Type B pancreatic cell (in vitro differentiated cells): ENCODE measurements around the gene RHBDL2. TPM values are rescaled to one million over a fixed set of nuclear protein-coding genes. Genes with fewer than 3 reads are reported as not detected.

ENCODE experiments used
- DNase-seq: peaks from one replicate; pipeline ENCODE4 v3.0.0; 2021; ENCODE audit warnings: mixed read lengths; ENCODE audit not compliant: unreplicated experiment; ENCODE audit errors: extremely low spot score
- H3K27ac Mint-ChIP-seq: 2 replicates; pipeline ENCODE4 v1.8.0; 2021; ENCODE audit warnings: mild to moderate bottlenecking, mixed read lengths
- H3K27me3 Mint-ChIP-seq: 2 replicates; pipeline ENCODE4 v1.8.0; 2021; ENCODE audit warnings: mixed read lengths
- H3K36me3 Mint-ChIP-seq: 2 replicates; pipeline ENCODE4 v1.8.0; 2021; ENCODE audit warnings: mixed read lengths
- H3K4me1 Mint-ChIP-seq: one replicate; pipeline ENCODE4 v1.8.0; 2021; ENCODE audit warnings: mixed read lengths; ENCODE audit not compliant: unreplicated experiment
- H3K4me3 Mint-ChIP-seq: 2 replicates; pipeline ENCODE4 v1.8.0; 2021; ENCODE audit warnings: mild to moderate bottlenecking, mixed read lengths
- H3K9me3 Mint-ChIP-seq: 2 replicates; pipeline ENCODE4 v1.8.0; 2021; ENCODE audit warnings: mixed read lengths
- total RNA-seq: library from RNA; stranded (reverse); gene quantifications from 2 replicates; pipeline ENCODE4 v1.2.1, GENCODE V29; 2021; ENCODE audit warnings: low replicate concordance
- TF ChIP-seq, protein P1 (sequence below): fragments of 200-600 bp; sonication (generic); conservative IDR thresholded peaks from 2 replicates; pipeline ENCODE4 v1.5.0; 2021; ENCODE audit warnings: antibody characterized with exemption, mild to moderate bottlenecking

Gene RHBDL2
- total RNA-seq, 1 donor from 2014 or later = 0.80 TPM

DNA sequence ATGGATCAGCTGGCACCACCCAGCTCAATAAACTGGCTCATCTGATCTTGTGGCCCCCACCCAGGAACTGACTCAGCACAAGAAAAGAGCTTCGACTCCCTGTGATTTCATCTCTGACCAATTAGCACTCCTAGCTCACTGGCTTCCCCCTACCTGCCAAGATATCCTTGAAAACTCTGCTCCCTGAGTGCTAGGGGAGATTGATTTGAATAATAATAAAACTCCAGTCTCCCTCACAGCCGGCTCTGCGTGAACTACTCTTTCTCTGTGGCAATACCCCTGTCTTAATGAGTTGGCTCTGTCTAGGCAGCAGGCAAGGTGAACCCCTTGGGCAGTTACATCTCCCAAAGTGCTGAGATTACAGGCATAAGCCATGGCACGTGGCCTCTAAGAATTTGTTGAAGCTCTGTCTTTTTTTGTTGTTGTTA, 11.8 kb upstream of the RHBDL2 start:
- H3K4me1 Mint-ChIP-seq = peaks cover 11% of the 10 kb centered on the region
- H3K4me3 Mint-ChIP-seq = no peak overlapping the region
- no peak overlapping the region for H3K27ac Mint-ChIP-seq
- DNase-seq = no peak
- H3K27me3 Mint-ChIP-seq = no peaks in the 10 kb centered on the region
- H3K9me3 Mint-ChIP-seq = no peaks in the 10 kb centered on the region
- TF ChIP-seq, protein P1, sequence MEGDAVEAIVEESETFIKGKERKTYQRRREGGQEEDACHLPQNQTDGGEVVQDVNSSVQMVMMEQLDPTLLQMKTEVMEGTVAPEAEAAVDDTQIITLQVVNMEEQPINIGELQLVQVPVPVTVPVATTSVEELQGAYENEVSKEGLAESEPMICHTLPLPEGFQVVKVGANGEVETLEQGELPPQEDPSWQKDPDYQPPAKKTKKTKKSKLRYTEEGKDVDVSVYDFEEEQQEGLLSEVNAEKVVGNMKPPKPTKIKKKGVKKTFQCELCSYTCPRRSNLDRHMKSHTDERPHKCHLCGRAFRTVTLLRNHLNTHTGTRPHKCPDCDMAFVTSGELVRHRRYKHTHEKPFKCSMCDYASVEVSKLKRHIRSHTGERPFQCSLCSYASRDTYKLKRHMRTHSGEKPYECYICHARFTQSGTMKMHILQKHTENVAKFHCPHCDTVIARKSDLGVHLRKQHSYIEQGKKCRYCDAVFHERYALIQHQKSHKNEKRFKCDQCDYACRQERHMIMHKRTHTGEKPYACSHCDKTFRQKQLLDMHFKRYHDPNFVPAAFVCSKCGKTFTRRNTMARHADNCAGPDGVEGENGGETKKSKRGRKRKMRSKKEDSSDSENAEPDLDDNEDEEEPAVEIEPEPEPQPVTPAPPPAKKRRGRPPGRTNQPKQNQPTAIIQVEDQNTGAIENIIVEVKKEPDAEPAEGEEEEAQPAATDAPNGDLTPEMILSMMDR = no peak
- H3K36me3 Mint-ChIP-seq = no peaks in the 10 kb centered on the region

DNA sequence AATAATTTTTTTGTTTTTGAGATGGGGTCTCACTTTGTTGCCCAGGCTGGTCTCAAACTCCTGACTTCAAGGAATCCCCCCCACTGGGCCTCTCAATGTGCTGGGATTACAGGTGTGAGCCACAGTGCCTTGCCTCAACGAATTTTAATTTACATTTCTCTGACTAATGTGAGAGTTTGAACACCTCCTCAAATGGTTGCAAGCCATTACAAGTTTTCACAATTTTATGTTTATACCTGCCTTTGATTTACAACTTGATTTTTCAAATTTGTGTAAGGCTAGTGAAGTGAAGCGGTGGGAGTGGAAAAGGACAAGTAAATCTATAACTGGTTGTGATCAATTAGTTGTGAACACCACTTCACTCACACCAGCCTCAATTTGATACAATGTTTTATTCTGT, 8.9 kb upstream of the RHBDL2 start:
- no peaks in the 10 kb centered on the region for H3K36me3 Mint-ChIP-seq
- no peaks in the 10 kb centered on the region for H3K27me3 Mint-ChIP-seq
- H3K4me3 Mint-ChIP-seq = peak overlapping the region; percentile 74
- TF ChIP-seq, protein P1 = no peak
- H3K27ac Mint-ChIP-seq = peak overlapping the region; percentile 83
- H3K9me3 Mint-ChIP-seq = peaks cover 4% of the 10 kb centered on the region
- H3K4me1 Mint-ChIP-seq = peaks cover 11% of the 10 kb centered on the region
- no peak for DNase-seq

DNA sequence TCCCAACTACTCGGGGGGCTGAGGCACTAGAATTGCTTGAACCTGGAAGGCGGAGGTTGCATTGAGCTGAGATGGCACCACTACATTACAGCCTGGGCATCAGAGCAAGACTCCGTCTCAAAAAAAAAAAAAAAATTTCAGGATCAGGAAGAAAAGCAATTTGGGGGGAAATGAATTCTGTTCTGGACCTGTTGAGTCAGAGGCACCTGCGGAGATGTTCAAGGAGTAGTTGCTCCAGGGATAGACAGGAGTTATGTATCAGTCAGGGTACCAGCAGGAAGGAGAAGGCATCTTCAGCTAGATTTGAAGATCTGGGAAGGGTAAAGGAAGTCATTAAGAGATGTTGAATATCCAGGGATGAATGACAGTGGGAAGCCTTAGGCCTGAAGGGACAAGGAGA, 2.9 kb upstream of the RHBDL2 start:
- H3K4me3 Mint-ChIP-seq = no peak overlapping the region
- TF ChIP-seq, protein P1 = no peak
- H3K36me3 Mint-ChIP-seq = no peaks in the 10 kb centered on the region
- no peaks in the 10 kb centered on the region for H3K4me1 Mint-ChIP-seq
- no peaks in the 10 kb centered on the region for H3K27me3 Mint-ChIP-seq
- no peak for DNase-seq
- peaks cover 4% of the 10 kb centered on the region for H3K9me3 Mint-ChIP-seq
- H3K27ac Mint-ChIP-seq = no peak overlapping the region

DNA sequence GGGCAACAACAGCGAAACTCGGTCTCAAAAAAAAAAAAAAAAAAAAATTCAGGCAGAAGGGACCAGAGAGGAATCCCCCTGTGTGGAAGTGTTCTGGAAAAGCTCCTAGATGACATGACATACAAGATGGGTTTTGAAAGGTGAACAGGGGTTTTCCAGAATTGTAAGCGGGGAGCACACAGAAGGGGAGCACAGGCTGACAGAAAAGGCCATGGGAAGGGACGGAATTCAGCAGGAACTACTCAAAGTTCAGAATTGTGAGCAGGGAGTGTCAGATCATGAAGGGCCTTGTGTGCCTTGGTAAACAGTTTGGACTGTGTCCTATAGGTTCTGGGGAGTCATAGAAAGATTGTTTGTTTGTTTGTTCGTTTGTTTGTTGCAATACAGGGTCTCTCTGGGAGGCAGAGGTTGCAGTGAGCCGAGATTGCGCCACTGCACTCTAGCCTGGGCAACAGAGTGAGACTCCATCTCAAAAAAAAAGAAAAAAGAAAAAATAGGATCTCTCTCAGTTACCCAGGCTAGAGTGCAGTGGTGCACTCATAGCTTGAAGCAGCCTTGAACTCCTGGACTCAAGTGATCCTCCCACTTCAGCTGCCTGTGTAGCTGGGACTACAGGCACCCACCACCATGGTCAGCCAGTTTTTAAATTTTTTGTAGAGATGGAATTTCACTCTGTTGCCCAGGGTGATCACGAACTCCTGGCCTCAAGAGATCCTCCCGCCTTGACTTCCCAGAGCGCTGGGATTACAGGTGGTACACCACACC, 1.2 kb upstream of the RHBDL2 start:
- TF ChIP-seq, protein P1 = no peak
- peaks cover 4% of the 10 kb centered on the region for H3K9me3 Mint-ChIP-seq
- no peak overlapping the region for H3K4me3 Mint-ChIP-seq
- H3K4me1 Mint-ChIP-seq = no peaks in the 10 kb centered on the region
- no peak for DNase-seq
- no peak overlapping the region for H3K27ac Mint-ChIP-seq
- no peaks in the 10 kb centered on the region for H3K27me3 Mint-ChIP-seq
- no peaks in the 10 kb centered on the region for H3K36me3 Mint-ChIP-seq

DNA sequence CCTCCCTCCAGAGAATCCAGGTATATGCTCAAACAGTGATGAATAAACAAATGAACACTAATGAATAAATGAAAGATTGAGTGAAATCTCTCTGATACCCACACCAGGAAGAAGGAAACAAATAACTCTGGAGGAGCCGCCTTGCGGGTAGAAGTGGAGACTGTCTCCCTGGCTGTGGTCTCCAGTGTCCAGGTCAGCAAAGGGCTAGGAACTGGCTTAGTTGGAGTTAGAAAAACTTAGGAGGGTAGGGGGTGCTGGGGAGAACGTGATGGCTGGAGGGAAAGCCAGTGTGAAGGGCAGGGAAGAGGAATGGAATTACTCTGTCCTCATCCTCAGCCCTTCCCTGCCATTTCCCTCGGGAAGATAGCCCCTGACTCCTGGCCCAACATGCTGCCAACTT, 537 bp downstream of the RHBDL2 start:
- no peak for DNase-seq
- TF ChIP-seq, protein P1 = no peak
- H3K27me3 Mint-ChIP-seq = no peaks in the 10 kb centered on the region
- no peaks in the 10 kb centered on the region for H3K36me3 Mint-ChIP-seq
- no peak overlapping the region for H3K4me3 Mint-ChIP-seq
- H3K9me3 Mint-ChIP-seq = no peaks in the 10 kb centered on the region
- H3K4me1 Mint-ChIP-seq = no peaks in the 10 kb centered on the region
- H3K27ac Mint-ChIP-seq = no peak overlapping the region
